ENCODE measurements around the gene IFT74.

DNA sequence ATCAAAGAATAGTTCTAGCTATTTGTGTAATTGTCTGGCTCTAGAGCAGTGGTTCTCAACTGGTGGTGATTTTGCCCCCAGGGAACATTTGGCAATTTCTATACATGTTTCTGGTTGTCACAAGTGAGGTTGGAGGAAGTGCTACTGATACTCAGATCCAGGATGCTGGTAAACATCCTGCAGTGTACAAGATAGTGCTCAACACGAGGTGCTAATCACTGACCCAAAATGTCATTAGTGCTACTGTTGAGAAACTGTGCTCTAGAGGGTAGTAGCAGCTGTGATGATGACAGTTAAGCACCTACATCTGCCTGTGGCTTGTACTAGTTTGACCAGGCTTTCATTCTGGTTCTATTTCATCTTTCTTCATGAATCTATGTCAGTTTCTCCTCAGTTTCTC, 27.1 kb downstream of the IFT74 start:
- TF ChIP-seq, protein P1, sequence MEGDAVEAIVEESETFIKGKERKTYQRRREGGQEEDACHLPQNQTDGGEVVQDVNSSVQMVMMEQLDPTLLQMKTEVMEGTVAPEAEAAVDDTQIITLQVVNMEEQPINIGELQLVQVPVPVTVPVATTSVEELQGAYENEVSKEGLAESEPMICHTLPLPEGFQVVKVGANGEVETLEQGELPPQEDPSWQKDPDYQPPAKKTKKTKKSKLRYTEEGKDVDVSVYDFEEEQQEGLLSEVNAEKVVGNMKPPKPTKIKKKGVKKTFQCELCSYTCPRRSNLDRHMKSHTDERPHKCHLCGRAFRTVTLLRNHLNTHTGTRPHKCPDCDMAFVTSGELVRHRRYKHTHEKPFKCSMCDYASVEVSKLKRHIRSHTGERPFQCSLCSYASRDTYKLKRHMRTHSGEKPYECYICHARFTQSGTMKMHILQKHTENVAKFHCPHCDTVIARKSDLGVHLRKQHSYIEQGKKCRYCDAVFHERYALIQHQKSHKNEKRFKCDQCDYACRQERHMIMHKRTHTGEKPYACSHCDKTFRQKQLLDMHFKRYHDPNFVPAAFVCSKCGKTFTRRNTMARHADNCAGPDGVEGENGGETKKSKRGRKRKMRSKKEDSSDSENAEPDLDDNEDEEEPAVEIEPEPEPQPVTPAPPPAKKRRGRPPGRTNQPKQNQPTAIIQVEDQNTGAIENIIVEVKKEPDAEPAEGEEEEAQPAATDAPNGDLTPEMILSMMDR (IDR thresholded peaks at IDR 0.05), result no peak
- TF ChIP-seq POLR2AphosphoS5 (IDR thresholded peaks at IDR 0.05) (no peak), POLR2A (IDR thresholded peaks at IDR 0.05; ENCODE audit: low read depth) (no peak)
